GM21723 (cell line): ENCODE data around the gene LRFN3.
"Not testable (repeated sequence)": the region's sequence is repeated elsewhere in the genome, so short reads cannot be mapped to it uniquely, and the experiment has no call there.

Experiments used
- ATAC-seq: cut with Tn5 transposase; IDR thresholded peaks from one replicate; pipeline ENCODE4 v1.9.1; 2021; ENCODE audit warnings: mild to moderate bottlenecking, moderate library complexity; ENCODE audit not compliant: unreplicated experiment

The LRFN3 gene

GRCh38 chr19:35937345-35938281 is 1.4 kb downstream of the LRFN3 start:
- no peak for ATAC-seq

GRCh38 chr19:35938282-35939224 is 2.4 kb downstream of the LRFN3 start:
- no peak for ATAC-seq

GRCh38 chr19:35939307-35940077 is 3.3 kb downstream of the LRFN3 start:
- no peak for ATAC-seq

- no peak for ATAC-seq
Observed at GRCh38 chr19:35940078-35940775, 4.1 kb downstream of the LRFN3 start.

GRCh38 chr19:35940839-35941238 is 4.7 kb downstream of the LRFN3 start:
- no peak for ATAC-seq

GRCh38 chr19:35942235-35942634 is 6.1 kb downstream of the LRFN3 start:
- ATAC-seq: no peak

- no peak for ATAC-seq
Observed at GRCh38 chr19:35943321-35944301, 7.4 kb downstream of the LRFN3 start.

- no peak for ATAC-seq
Observed at GRCh38 chr19:35944556-35944955, 8.4 kb downstream of the LRFN3 start.

- no peak for ATAC-seq
Observed at GRCh38 chr19:35945121-35945790, 9.1 kb downstream of the LRFN3 start.

- ATAC-seq: no peak
Observed at GRCh38 chr19:35946203-35946602, 10.0 kb downstream of the LRFN3 start.

- ATAC-seq: no peak
Observed at GRCh38 chr19:35949131-35949530, 13.0 kb downstream of the LRFN3 start.

GRCh38 chr19:35955881-35956634 is 19.9 kb downstream of the LRFN3 start:
- no peak for ATAC-seq

- ATAC-seq: not testable (repeated sequence)
Observed at GRCh38 chr19:35957411-35957810, 21.2 kb downstream of the LRFN3 start.

GRCh38 chr19:35958660-35959039 is 22.5 kb downstream of the LRFN3 start:
- no peak for ATAC-seq

- no peak for ATAC-seq
Observed at GRCh38 chr19:35959040-35959967, 23.1 kb downstream of the LRFN3 start.

GRCh38 chr19:35959968-35960320 is 23.8 kb downstream of the LRFN3 start:
- no peak for ATAC-seq
